Spinal cord (tissue), 10 donors: ENCODE results near the gene DPP7. TPM values are rescaled to one million over a fixed set of nuclear protein-coding genes. Genes with fewer than 3 reads are reported as not detected.
"Not testable (repeated sequence)": the region's sequence is repeated elsewhere in the genome, so short reads cannot be mapped to it uniquely, and the experiment has no call there.

Experiments used
- DNase-seq, 6 donors: peaks; one replicate each; pipeline versions ENCODE4 v3.0.0 to v3.0.0-alpha.2; 2013 to 2015; ENCODE audit warnings: low spot score in 6 of 6, low read depth in 4 of 6
- H3K27ac ChIP-seq: one replicate; pipeline ENCODE4 v1.5.1; 2013; ENCODE audit warnings: low read depth, low read length, control low read depth
- H3K27me3 ChIP-seq: one replicate; pipeline ENCODE4 v1.6.1; 2013; ENCODE audit warnings: low read length; ENCODE audit not compliant: control insufficient read depth, insufficient read depth
- H3K36me3 ChIP-seq: one replicate; pipeline ENCODE4 v1.6.1; 2013; ENCODE audit warnings: low read length; ENCODE audit not compliant: control insufficient read depth, insufficient read depth
- H3K4me1 ChIP-seq: one replicate; pipeline ENCODE4 v1.6.1; 2013; ENCODE audit warnings: low read length; ENCODE audit not compliant: control insufficient read depth, insufficient read depth
- H3K4me3 ChIP-seq: one replicate; pipeline ENCODE4 v1.5.1; 2013; ENCODE audit warnings: low read depth, low read length, control low read depth
- H3K9me3 ChIP-seq: one replicate; pipeline ENCODE4 v1.6.1; 2013; ENCODE audit warnings: low read length; ENCODE audit not compliant: control insufficient read depth, insufficient read depth
- WGBS: methylation state at CpG from one replicate; pipeline ENCODE4 v1.1.5; 2013; ENCODE audit warnings: missing lambda C conversion rate; ENCODE audit not compliant: insufficient coverage; 5-methylcytosine and 5-hydroxymethylcytosine counted together
- polyA plus RNA-seq, 2 donors: library from polyadenylated mRNA; unstranded; fragments of 120-200 nt; gene quantifications; one replicate each; pipeline ENCODE4 v1.2.1, GENCODE V29; 2013; ENCODE audit not compliant: insufficient read length in 2 of 2
- total RNA-seq, 2 donors: library from RNA; depleted of rRNA in 1 of 2; stranded (reverse); fragments of 120-200 nt in 1 of 2; fragments of >200 nt in 1 of 2; gene quantifications; one replicate each; pipeline versions ENCODE4 v1.2.3 to v1.2.4, GENCODE V29; 2013 to 2014
- donor health status: healthy.

Gene DPP7
- total and polyA plus RNA-seq, 4 donors, result 29.8 to 144 (median 114) TPM

GRCh38 chr9:137140151-137141012 lies 25.8 kb upstream of the DPP7 start:
- no peaks in the 10 kb centered on the region for H3K9me3 ChIP-seq
- DNase-seq, result peak in 2 of 6 donors; percentile 26 to 81
- peak overlapping the region; percentile 31 for H3K4me3 ChIP-seq
- WGBS, result 47% methylated on average over 18 of the region's 26 CpGs
- H3K27ac ChIP-seq, result no peak overlapping the region
- peaks cover 40% of the 10 kb centered on the region for H3K36me3 ChIP-seq
- peaks cover 46% of the 10 kb centered on the region for H3K27me3 ChIP-seq
- peaks cover 54% of the 10 kb centered on the region for H3K4me1 ChIP-seq

- WGBS, result 17% methylated on average over 34 of the region's 37 CpGs
- peak in 2 of 6 donors; percentile 50 to 65 for DNase-seq
- H3K36me3 ChIP-seq, result peaks cover 40% of the 10 kb centered on the region
- H3K4me1 ChIP-seq, result peaks cover 54% of the 10 kb centered on the region
- peak overlapping the region; percentile 31 for H3K4me3 ChIP-seq
- peaks cover 46% of the 10 kb centered on the region for H3K27me3 ChIP-seq
- H3K9me3 ChIP-seq, result no peaks in the 10 kb centered on the region
- no peak overlapping the region for H3K27ac ChIP-seq
Observed at GRCh38 chr9:137139468-137140150, 25.1 kb upstream of the DPP7 start.

GRCh38 chr9:137138722-137139467 lies 24.4 kb upstream of the DPP7 start, which contains the start of gene GRIN1:
Gene GRIN1 (plus strand): TSS chr9:137139154. CDS start chr9:137139487, 333 bp downstream.
- H3K27me3 ChIP-seq, result peaks cover 46% of the 10 kb centered on the region
- H3K36me3 ChIP-seq, result peaks cover 36% of the 10 kb centered on the region
- no peaks in the 10 kb centered on the region for H3K9me3 ChIP-seq
- peak in 4 of 6 donors; percentile 43 to 92 (median 75) for DNase-seq
- peak within 1 kb of the TSS; percentile 31 for H3K4me3 ChIP-seq
- H3K4me1 ChIP-seq, result peaks cover 54% of the 10 kb centered on the region
- H3K27ac ChIP-seq, result no peak within 1 kb of the TSS
- 4% methylated on average over 104 of the region's 104 CpGs for WGBS

GRCh38 chr9:137138058-137138721 lies 23.7 kb upstream of the DPP7 start:
- Histone ChIP-seq H3K4me1 (peaks cover 54% of the 10 kb centered on the region), H3K9me3 (no peaks in the 10 kb centered on the region), H3K4me3 (peak overlapping the region; percentile 24), H3K27me3 (peaks cover 46% of the 10 kb centered on the region), H3K36me3 (peaks cover 29% of the 10 kb centered on the region), H3K27ac (no peak overlapping the region)
- 2% methylated on average over 20 of the region's 25 CpGs for WGBS
- DNase-seq, result peak in 5 of 6 donors; percentile 47 to 99 (median 81)

GRCh38 chr9:137136881-137137607 lies 22.5 kb upstream of the DPP7 start:
- DNase-seq, result peak in 1 of 6 donors; percentile 52
- no peak overlapping the region for H3K27ac ChIP-seq
- 69% methylated on average over 8 of the region's 23 CpGs for WGBS
- H3K4me1 ChIP-seq, result peaks cover 51% of the 10 kb centered on the region
- H3K9me3 ChIP-seq, result no peaks in the 10 kb centered on the region
- peaks cover 46% of the 10 kb centered on the region for H3K27me3 ChIP-seq
- peaks cover 17% of the 10 kb centered on the region for H3K36me3 ChIP-seq
- H3K4me3 ChIP-seq, result no peak overlapping the region

GRCh38 chr9:137136261-137136880 lies 21.8 kb upstream of the DPP7 start:
- Histone ChIP-seq H3K9me3 (no peaks in the 10 kb centered on the region), H3K4me1 (peaks cover 44% of the 10 kb centered on the region), H3K27ac (no peak overlapping the region), H3K4me3 (no peak overlapping the region), H3K27me3 (peaks cover 46% of the 10 kb centered on the region), H3K36me3 (peaks cover 10% of the 10 kb centered on the region)
- WGBS, result 30% methylated on average over 26 of the region's 27 CpGs
- no peak for DNase-seq

GRCh38 chr9:137135154-137135553 lies 20.6 kb upstream of the DPP7 start:
- DNase-seq, H3K4me3 ChIP-seq, H3K27ac ChIP-seq, H3K36me3 ChIP-seq, H3K9me3 ChIP-seq: not testable (repeated sequence)
- H3K4me1 ChIP-seq, result peaks cover 40% of the 10 kb centered on the region
- peaks cover 36% of the 10 kb centered on the region for H3K27me3 ChIP-seq
- WGBS, result 100% methylated on average over 2 of the region's 9 CpGs

- H3K9me3 ChIP-seq, result no peaks in the 10 kb centered on the region
- no peak overlapping the region for H3K27ac ChIP-seq
- no peaks in the 10 kb centered on the region for H3K36me3 ChIP-seq
- no peak for DNase-seq
- peaks cover 27% of the 10 kb centered on the region for H3K27me3 ChIP-seq
- no CpG with 5 or more reads among the region's 4 CpGs for WGBS
- no peak overlapping the region for H3K4me3 ChIP-seq
- H3K4me1 ChIP-seq, result peaks cover 35% of the 10 kb centered on the region
Observed at GRCh38 chr9:137134191-137134590, 19.7 kb upstream of the DPP7 start.
